ENCODE measurements around the gene NFATC4. TPM values are rescaled to one million over a fixed set of nuclear protein-coding genes. Genes with fewer than 3 reads are reported as not detected.

Gene NFATC4
- total and polyA plus RNA-seq, 3 donors from 2014 or later, result 40.9 to 83.6 (median 53.5) TPM

DNA sequence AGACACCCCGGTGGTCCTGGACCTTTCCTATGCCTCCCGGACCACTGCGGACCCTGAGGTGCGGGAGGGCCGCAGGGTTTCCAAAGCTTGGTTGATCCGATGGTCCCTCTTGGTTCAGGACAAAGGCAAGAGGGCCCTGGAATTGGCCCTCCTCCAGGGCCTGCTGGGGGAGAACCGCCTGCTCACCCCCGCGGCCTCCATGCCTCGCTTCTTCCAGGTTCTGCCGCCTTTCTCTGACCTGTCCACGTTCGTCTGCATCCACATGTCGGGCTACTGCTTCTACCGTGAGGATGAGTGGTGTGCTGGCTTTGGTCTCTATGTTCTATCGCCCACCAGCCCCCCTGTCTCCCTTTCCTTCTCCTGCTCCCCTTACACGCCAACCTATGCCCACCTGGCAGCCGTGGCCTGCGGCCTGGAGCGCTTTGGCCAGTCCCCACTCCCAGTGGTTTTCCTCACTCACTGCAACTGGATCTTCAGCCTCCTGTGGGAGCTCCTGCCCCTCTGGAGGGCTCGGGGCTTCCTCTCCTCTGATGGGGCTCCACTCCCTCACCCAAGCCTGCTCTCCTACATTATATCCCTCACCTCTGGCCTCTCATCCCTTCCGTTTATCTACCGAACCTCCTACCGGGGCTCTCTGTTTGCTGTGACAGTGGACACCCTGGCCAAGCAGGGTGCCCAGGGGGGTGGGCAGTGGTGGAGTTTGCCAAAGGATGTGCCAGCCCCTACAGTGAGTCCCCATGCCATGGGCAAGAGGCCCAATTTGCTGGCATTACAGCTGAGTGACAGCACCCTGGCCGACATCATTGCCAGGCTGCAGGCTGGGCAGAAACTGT, 47.7 kb downstream of the NFATC4 start:
- TF ChIP-seq, protein P1, sequence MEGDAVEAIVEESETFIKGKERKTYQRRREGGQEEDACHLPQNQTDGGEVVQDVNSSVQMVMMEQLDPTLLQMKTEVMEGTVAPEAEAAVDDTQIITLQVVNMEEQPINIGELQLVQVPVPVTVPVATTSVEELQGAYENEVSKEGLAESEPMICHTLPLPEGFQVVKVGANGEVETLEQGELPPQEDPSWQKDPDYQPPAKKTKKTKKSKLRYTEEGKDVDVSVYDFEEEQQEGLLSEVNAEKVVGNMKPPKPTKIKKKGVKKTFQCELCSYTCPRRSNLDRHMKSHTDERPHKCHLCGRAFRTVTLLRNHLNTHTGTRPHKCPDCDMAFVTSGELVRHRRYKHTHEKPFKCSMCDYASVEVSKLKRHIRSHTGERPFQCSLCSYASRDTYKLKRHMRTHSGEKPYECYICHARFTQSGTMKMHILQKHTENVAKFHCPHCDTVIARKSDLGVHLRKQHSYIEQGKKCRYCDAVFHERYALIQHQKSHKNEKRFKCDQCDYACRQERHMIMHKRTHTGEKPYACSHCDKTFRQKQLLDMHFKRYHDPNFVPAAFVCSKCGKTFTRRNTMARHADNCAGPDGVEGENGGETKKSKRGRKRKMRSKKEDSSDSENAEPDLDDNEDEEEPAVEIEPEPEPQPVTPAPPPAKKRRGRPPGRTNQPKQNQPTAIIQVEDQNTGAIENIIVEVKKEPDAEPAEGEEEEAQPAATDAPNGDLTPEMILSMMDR (IDR thresholded peaks at IDR 0.05), result no peak
- no peak for TF ChIP-seq POLR2A (IDR thresholded peaks at IDR 0.05)
- Histone ChIP-seq H3K4me1 (peaks cover 3% of the 10 kb centered on the region), H3K4me3 (no peak overlapping the region), H3K27me3 (no peaks in the 10 kb centered on the region), H3K9me3 (no peaks in the 10 kb centered on the region), H3K27ac (no peak overlapping the region), H3K36me3 (ENCODE audit: low read depth, missing control alignments) (no peaks in the 10 kb centered on the region)
- WGBS, 2 donors, result 84 to 92% methylated on average over 24 to 25 of the region's 25 CpGs
- intact Hi-C loops (cut with DNase I; ENCODE audit: low total_unique reads), result no loop called here
- DNase-seq, result no peak

DNA sequence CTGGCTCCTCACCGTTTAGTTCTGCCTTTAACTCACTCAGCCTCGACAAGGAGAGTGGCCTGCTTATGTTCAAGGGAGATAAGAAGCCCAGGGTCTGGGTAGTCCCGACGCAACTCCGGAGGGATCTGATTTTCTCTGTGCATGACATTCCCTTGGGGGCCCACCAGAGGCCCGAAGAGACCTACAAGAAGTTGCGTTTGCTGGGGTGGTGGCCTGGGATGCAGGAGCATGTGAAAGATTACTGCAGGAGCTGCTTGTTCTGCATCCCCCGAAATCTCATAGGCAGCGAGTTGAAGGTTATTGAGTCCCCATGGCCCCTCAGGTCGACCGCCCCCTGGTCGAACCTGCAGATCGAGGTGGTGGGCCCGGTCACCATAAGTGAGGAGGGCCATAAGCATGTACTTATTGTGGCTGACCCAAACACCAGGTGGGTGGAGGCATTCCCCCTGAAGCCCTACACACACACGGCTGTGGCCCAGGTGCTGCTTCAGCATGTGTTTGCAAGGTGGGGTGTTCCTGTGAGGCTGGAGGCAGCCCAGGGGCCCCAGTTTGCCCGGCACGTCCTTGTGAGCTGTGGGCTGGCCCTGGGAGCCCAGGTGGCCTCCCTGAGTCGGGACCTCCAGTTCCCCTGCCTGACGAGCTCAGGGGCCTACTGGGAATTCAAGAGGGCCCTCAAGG, 48.4 kb downstream of the NFATC4 start:
- Histone ChIP-seq H3K4me3 (no peak overlapping the region), H3K27me3 (no peaks in the 10 kb centered on the region), H3K9me3 (no peaks in the 10 kb centered on the region), H3K4me1 (peaks cover 3% of the 10 kb centered on the region), H3K27ac (no peak overlapping the region), H3K36me3 (ENCODE audit: low read depth, missing control alignments) (no peaks in the 10 kb centered on the region)
- intact Hi-C loops (cut with DNase I; ENCODE audit: low total_unique reads), result no loop called here
- DNase-seq, result no peak
- 78 to 82% methylated on average over 8 to 19 of the region's 19 CpGs for WGBS, 2 donors
- TF ChIP-seq, protein P1 (IDR thresholded peaks at IDR 0.05), result no peak
- no peak for TF ChIP-seq POLR2A (IDR thresholded peaks at IDR 0.05)

DNA sequence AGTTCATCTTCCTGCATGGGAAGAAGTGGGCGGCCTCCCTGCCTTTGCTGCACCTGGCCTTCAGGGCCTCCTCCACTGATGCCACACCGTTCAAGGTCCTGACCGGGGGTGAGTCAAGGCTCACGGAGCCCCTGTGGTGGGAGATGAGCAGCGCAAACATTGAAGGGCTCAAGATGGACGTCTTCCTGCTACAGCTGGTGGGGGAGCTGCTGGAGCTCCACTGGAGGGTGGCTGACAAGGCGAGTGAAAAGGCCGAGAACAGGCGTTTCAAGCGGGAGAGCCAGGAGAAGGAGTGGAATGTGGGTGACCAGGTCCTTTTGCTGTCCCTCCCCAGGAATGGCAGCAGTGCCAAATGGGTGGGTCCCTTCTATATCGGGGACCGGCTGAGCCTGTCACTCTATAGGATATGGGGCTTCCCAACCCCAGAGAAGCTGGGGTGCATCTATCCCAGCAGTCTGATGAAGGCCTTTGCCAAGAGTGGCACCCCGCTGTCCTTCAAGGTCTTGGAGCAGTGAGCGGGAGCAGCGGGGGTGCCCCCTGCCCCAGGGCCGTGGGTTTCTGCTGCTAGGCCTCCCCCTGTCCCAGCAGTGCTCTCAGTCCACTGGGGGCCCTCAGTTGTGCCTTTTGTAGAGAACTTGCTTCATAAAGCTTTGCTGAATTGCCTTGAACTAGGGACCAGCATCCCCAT, 49.1 kb downstream of the NFATC4 start:
- TF ChIP-seq, protein P1 (IDR thresholded peaks at IDR 0.05), result no peak
- DNase-seq, result no peak
- Histone ChIP-seq H3K27ac (no peak overlapping the region), H3K27me3 (no peaks in the 10 kb centered on the region), H3K9me3 (no peaks in the 10 kb centered on the region), H3K4me3 (no peak overlapping the region), H3K36me3 (ENCODE audit: low read depth, missing control alignments) (no peaks in the 10 kb centered on the region), H3K4me1 (peaks cover 3% of the 10 kb centered on the region)
- WGBS, 2 donors, result 82 to 100% methylated on average over 1 to 16 of the region's 16 CpGs
- intact Hi-C loops (cut with DNase I; ENCODE audit: low total_unique reads), result no loop called here

DNA sequence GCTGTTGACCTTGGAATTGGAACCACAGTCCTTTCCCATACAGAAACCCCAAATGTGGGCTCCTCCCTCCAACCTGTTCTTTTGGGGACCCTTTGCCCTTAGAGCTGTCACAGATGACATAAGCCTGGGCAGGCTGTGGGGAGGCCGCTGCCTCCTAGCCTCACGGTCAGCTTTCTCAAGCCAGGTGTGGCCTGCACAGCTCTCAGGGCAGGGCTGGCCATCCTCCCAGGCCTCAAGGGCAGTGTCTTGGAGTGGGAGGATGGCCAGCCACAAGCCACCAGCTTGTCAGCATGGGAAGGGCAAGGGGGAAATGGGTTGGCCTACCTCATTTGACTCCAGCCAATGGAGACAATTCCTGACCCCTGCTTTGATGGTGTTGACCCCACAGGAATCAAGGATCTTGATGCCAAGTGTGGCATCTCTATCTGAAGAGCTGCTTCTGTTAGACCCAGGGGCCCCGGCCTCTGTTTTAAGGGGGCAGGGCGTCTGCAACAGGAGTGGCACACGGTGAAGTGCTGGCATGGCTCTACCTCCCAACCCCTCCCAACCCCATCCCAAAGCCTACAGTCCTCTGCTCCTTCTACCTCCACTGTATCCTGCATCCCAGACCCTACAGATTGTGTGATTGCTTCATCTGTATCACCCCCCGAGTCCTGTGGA, 50.0 kb downstream of the NFATC4 start:
- no peak overlapping the region for H3K27ac ChIP-seq
- H3K27me3 ChIP-seq, result no peaks in the 10 kb centered on the region
- H3K36me3 ChIP-seq (ENCODE audit: low read depth, missing control alignments), result no peaks in the 10 kb centered on the region
- H3K4me3 ChIP-seq, result no peak overlapping the region
- peaks cover 3% of the 10 kb centered on the region for H3K4me1 ChIP-seq
- no peak for DNase-seq
- intact Hi-C loops (cut with DNase I; ENCODE audit: low total_unique reads), result no loop called here
- 80 to 90% methylated on average over 3 to 6 of the region's 6 CpGs for WGBS, 2 donors
- no peaks in the 10 kb centered on the region for H3K9me3 ChIP-seq
- TF ChIP-seq, protein P1 (IDR thresholded peaks at IDR 0.05), result no peak
- no peak for TF ChIP-seq POLR2A (IDR thresholded peaks at IDR 0.05)

Measured in testis (tissue), 3 donors.